Stimulated activated CD4-positive, alpha-beta T cell treated with anti-CD3 and anti-CD28 coated beads, Interleukin-1b, Interleukin-23, amount 100 ng/mL, for 48 hours (primary cell): ENCODE measurements around the gene PPP2R5D.
"Not testable (repeated sequence)": the region's sequence is repeated elsewhere in the genome, so short reads cannot be mapped to it uniquely, and the experiment has no call there.

Source experiments
- DNase-seq: peaks from one replicate; pipeline ENCODE4 v3.0.0-alpha.2; 2020

PPP2R5D gene

GRCh38 chr6:43034190-43034525 is 49.8 kb downstream of the PPP2R5D start:
- DNase-seq = no peak

DNA sequence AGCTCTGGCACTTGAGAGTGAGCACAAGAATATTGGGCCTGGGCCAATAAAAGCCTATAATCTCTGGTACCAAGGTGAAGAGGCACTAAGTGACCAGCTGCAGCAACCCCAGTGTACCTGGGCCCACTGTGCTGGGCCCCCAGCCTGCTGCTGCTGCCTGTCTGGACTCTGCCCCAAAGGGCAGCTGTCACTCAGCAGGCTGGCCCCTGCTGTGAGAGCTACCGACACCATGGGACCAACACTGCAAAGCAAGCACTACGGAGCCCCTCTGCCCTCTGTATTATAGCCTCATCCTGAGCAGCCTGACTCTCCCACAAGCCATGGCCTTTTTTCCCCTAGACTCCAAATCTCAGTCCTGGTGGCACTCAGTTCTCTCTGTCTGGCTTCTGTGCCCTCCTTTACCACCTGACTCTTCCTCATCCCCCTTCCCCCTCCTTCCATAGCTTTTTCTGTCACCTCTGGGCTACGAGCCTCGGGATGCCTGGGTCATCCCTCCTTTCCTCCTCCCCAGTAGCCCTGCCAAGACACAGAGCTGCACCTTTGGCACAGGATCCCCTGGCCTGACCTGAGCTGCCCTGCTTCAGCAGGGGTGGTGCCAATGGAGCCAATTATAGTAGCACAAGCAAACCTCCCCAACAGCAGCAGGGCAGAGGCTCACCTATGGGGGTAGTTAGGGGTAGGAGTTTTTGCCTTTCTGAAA is 51.3 kb downstream of the PPP2R5D start:
- no peak for DNase-seq

- no peak for DNase-seq
Measured at GRCh38 chr6:43036712-43037111, 52.3 kb downstream of the PPP2R5D start.

GRCh38 chr6:43037197-43037596 is 52.8 kb downstream of the PPP2R5D start:
- no peak for DNase-seq

- DNase-seq = no peak
Measured at GRCh38 chr6:43037706-43038105, 53.3 kb downstream of the PPP2R5D start.

DNA sequence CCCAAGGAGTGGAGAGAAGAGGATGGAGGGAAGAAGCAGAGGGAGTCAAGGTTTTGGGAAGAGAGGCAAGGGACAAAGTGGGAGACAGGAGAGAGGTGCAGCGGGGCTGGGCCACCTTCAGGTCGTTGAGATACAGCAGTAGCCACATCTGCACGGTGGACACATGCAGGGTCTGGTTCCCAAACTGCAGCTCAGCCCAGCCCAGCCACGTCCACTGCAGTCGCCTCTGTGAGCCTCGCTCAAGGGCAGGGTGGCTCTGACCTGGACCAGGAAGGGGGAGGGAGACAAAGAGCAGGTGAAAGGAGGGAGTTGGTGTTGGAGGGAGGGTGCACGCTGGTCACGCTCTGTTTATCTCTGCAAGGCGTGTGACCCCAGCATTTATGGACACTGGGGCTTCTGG is 54.4 kb downstream of the PPP2R5D start:
- DNase-seq = no peak

GRCh38 chr6:43040542-43041257 is 56.3 kb downstream of the PPP2R5D start:
- DNase-seq = no peak

DNA sequence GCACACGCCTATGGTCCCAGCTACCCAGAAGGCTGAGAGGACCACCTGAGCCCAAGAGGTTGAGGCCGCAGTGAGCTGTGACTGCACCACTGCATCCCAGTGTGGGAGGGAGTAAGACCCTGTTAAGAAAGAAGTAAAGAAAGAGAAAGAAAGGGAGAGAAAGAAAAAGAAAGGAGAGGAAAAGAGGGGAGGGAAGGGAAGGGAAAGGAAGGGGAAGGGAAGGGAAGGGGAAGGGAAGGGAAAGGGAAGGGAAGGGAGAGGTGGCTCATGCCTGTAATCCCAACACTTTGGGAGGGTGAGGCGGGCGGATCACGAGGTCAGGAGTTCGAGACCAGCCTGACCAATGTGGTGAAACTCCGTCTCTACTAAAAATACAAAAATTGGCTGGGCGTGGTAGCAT is 57.1 kb downstream of the PPP2R5D start:
- not testable (repeated sequence) for DNase-seq

- DNase-seq = no peak
Measured at GRCh38 chr6:43043310-43043709, 58.9 kb downstream of the PPP2R5D start.

- DNase-seq = no peak
Measured at GRCh38 chr6:43045371-43045930, 61.1 kb downstream of the PPP2R5D start.

DNA sequence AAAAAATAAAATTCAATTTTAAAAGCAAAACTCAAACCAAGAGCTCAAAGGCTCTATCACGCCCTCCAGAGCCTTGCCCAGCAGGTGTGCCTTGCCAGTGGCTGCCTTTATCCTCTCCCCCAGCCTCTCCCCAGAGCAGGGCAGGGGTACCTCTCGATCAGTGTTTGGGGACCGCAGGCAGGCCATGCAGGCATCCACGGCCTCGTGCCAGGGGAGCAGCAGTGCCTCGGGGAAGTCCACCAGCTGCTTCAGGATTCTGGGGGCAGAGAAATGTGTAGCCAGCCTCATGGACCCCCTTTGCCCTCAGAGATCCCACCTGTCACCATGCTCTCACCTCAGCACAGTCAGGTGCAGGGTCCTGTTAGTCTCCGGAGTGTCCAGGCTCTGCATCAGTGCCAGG is 63.6 kb downstream of the PPP2R5D start:
- DNase-seq = no peak

DNA sequence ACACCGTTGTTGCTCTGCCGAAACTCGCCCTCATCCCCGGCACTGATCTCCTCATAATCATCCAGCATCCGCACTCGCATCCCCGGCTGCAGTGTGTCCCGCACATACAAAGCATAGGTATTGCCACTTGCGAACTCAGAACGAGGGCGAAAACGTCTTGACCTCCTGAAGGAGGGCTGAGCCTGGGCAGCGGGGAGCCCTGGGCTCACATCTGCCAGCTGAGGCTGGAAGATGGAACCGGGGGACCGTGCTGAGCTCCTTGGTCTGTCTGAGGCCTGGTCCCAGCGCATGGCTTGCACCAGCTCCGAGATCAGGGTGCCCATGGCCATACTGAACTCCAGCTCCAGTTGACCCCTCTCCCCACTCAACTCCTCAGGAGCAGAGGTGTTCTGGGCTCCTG is 66.6 kb downstream of the PPP2R5D start:
- DNase-seq = no peak

DNA sequence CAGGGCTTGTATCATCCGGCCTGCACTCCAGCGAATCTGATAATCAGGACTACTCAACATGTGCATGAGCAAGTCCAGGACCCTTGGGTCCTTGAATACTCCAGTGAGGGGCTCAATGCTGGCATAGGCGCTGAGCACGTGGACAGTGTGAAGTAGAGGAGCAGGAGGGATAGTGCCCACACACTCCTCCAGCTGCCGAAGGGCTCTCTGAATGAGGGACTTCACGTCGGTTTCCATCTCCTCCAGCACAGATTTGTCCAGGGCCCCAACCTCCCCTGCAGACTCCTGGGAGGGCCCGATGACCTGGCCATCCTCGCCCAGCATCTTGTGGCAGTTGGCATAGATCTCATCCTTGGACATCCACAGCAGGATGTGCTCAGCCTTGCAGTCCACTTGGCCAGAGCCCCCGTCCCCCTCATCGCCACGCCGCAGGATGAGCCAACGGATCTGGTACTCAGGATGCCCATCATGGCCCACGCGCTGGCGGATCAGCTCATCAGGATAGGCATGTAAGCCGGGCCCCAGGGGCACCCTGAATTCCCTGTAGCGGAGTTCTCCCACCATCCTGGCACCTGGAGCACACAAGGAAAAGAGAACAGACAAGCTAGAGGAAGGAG is 68.0 kb downstream of the PPP2R5D start:
- no peak for DNase-seq

DNA sequence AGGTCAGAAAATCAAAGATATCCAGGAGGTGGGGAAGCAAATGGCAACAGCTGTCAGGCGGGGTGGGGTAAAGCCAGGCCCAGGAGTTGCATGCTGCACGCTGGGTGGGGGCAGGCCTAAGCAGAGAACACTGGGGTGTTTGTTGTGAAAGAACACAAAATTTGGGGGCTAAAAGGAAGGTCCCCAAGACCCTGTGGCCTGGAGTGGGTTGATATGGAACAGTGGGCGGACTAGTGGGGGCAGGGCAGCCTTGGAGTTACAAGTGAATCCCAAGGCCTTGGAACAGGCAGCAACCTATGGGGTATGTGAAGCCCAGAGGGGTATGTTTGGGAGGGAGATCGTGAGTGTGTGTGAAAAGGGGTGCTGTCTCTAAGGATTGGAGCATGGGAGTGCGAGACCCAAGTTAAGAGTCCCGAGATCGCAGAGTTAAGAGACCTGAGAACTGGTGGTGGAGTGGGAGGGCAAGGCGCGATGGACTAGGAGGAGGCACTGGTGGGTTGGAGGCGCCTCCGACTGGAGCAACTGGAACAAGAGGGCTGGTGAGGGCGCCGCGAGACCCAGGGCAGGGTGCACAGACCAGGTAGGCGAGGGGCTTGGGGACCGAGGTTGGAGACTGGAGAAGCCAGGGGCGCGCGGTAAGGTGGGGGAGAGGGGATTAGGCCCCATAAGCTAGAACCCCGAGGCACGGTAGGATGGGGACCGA is 68.6 kb downstream of the PPP2R5D start:
- no peak for DNase-seq

- peak; percentile 91 for DNase-seq
Measured at GRCh38 chr6:43053545-43054205, 69.3 kb downstream of the PPP2R5D start, which contains the start of gene CUL7. Gene CUL7 (minus strand): TSS chr6:43053851. CDS start chr6:43052788, 1,063 bp downstream.

- no peak for DNase-seq
Measured at GRCh38 chr6:43054206-43054943, 70.0 kb downstream of the PPP2R5D start.

- no peak for DNase-seq
Measured at GRCh38 chr6:43055966-43056365, 71.6 kb downstream of the PPP2R5D start.

DNA sequence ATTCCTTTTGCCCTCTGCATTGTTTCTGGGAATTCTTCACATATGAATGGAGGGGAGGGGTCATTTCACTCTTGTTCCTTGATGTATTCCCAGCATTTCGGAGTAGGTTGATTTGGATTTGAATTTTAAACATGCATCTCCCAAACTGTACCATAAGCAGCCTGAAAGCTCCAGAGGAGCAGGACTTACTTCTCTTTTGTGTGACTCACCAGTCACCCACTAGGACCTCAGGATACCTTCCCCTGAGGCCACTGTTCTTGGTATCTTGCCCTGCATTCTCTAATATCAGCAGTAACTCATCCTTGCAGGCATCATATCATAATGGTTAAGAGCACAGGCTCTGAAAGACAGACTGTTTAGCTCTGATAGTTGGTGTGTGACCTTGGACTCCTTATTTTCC is 74.2 kb downstream of the PPP2R5D start:
- DNase-seq = no peak

- DNase-seq = peak; percentile 98
Measured at GRCh38 chr6:43059168-43060033, 75.0 kb downstream of the PPP2R5D start, which contains the start of the genes KLC4 and MRPL2. Gene KLC4 (plus strand): TSS chr6:43059631. CDS start chr6:43061336, 1,705 bp downstream. Gene MRPL2 (minus strand): TSS chr6:43059434. CDS start chr6:43059381, 53 bp downstream.

GRCh38 chr6:43060034-43060754 is 75.8 kb downstream of the PPP2R5D start:
- no peak for DNase-seq
